ENCODE data around the gene PTPRN2. TPM values are rescaled to one million over a fixed set of nuclear protein-coding genes. Genes with fewer than 3 reads are reported as not detected.

Gene PTPRN2
- total and polyA plus RNA-seq, 2 donors (not counting 1 experiment from before 2014, with no cell fraction given) = 0.54 to 1.2 TPM

DNA sequence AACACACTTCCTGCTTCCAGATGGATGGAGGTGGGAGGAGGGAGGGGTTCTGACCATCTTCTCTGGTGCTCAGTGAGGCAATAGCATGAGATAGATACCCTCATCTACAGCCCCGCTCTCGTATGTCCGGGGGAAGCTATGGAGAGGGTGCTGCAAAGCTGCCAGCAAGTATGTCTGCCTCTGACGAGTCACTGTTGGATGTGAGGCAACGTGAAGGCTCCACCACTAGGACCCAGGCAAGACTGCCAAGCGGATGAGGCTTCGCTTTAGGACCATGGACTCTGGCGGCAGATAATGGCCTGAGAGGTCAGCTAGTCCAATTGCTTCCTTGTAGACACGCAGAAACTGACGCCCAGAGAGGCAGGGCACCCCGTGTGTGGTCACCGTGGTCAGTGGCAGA lies 601.6 kb downstream of the PTPRN2 start:
- Histone ChIP-seq H2AFZ (ENCODE audit: low read length) (no peak overlapping the region), H3K4me1 (ENCODE audit: control insufficient read depth, extremely low read depth, insufficient read depth, low read length) (no peaks in the 10 kb centered on the region), H3K79me2 (ENCODE audit: control insufficient read depth, insufficient read depth, low read length) (no peaks in the 10 kb centered on the region), H3K4me2 (ENCODE audit: extremely low read depth, insufficient read depth, low read length) (no peak overlapping the region), H3K9ac (ENCODE audit: insufficient read depth, low read length) (no peak overlapping the region), H3K27me3 (ENCODE audit: control insufficient read depth, insufficient read depth, low read length) (no peaks in the 10 kb centered on the region), H3K4me3 (replicated peaks in 1 of 4; ENCODE audit: control extremely low read depth in 1 of 4, insufficient read depth in 1 of 4, low read depth in 3 of 4, low read length in 4 of 4) (no peak overlapping the region), H4K20me1 (ENCODE audit: control insufficient read depth, extremely low read depth, insufficient read depth, low read length) (no peaks in the 10 kb centered on the region), H3K27ac (ENCODE audit: insufficient read depth, low read length) (no peak overlapping the region), H3K36me3 (ENCODE audit: control insufficient read depth, insufficient read depth, low read length) (no peaks in the 10 kb centered on the region), H3K9me3 (ENCODE audit: control insufficient read depth, insufficient read depth, low read depth, low read length) (no peaks in the 10 kb centered on the region)
- TF ChIP-seq, protein P1, sequence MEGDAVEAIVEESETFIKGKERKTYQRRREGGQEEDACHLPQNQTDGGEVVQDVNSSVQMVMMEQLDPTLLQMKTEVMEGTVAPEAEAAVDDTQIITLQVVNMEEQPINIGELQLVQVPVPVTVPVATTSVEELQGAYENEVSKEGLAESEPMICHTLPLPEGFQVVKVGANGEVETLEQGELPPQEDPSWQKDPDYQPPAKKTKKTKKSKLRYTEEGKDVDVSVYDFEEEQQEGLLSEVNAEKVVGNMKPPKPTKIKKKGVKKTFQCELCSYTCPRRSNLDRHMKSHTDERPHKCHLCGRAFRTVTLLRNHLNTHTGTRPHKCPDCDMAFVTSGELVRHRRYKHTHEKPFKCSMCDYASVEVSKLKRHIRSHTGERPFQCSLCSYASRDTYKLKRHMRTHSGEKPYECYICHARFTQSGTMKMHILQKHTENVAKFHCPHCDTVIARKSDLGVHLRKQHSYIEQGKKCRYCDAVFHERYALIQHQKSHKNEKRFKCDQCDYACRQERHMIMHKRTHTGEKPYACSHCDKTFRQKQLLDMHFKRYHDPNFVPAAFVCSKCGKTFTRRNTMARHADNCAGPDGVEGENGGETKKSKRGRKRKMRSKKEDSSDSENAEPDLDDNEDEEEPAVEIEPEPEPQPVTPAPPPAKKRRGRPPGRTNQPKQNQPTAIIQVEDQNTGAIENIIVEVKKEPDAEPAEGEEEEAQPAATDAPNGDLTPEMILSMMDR (conservative IDR thresholded peaks at IDR 0.05 in 1 of 2, IDR thresholded peaks at IDR 0.05 in 1 of 2; ENCODE audit: low read depth in 1 of 2, low read length in 2 of 2) = no peak
- no peak for TF ChIP-seq EZH2 (IDR thresholded peaks at IDR 0.05; ENCODE audit: low read length, missing control alignments)
- DNase-seq (ENCODE audit: low read depth in 2 of 2) = no peak

DNA sequence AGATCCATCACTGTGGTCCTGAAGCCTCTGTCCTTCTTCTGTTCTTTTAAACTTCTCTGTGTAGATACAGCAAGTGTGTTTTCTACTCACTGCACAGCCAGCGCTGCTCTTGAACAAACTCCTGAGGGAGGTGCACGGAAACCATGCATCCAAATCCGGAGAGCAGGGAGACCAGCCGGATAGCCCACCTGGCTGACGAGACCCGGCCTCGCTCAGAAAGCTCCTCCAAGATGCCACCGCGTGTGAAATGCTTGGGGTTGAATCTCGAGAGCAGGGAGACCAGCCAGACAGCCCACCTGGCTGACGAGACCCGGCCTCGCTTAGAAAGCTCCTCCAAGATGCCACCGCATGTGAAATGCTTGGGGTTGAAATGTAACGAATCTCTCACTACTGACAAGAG lies 602.0 kb downstream of the PTPRN2 start:
- Histone ChIP-seq H3K36me3 (ENCODE audit: control insufficient read depth, insufficient read depth, low read length) (no peaks in the 10 kb centered on the region), H3K9ac (ENCODE audit: insufficient read depth, low read length) (no peak overlapping the region), H3K4me2 (ENCODE audit: extremely low read depth, insufficient read depth, low read length) (no peak overlapping the region), H3K27ac (ENCODE audit: insufficient read depth, low read length) (no peak overlapping the region), H4K20me1 (ENCODE audit: control insufficient read depth, extremely low read depth, insufficient read depth, low read length) (no peaks in the 10 kb centered on the region), H3K4me3 (replicated peaks in 1 of 4; ENCODE audit: control extremely low read depth in 1 of 4, insufficient read depth in 1 of 4, low read depth in 3 of 4, low read length in 4 of 4) (no peak overlapping the region), H3K27me3 (ENCODE audit: control insufficient read depth, insufficient read depth, low read length) (no peaks in the 10 kb centered on the region), H3K4me1 (ENCODE audit: control insufficient read depth, extremely low read depth, insufficient read depth, low read length) (no peaks in the 10 kb centered on the region), H3K9me3 (ENCODE audit: control insufficient read depth, insufficient read depth, low read depth, low read length) (no peaks in the 10 kb centered on the region), H2AFZ (ENCODE audit: low read length) (no peak overlapping the region), H3K79me2 (ENCODE audit: control insufficient read depth, insufficient read depth, low read length) (no peaks in the 10 kb centered on the region)
- no peak for TF ChIP-seq EZH2 (IDR thresholded peaks at IDR 0.05; ENCODE audit: low read length, missing control alignments)
- TF ChIP-seq, protein P1 (conservative IDR thresholded peaks at IDR 0.05 in 1 of 2, IDR thresholded peaks at IDR 0.05 in 1 of 2; ENCODE audit: low read depth in 1 of 2, low read length in 2 of 2) = no peak
- no peak for DNase-seq (ENCODE audit: low read depth in 2 of 2)

DNA sequence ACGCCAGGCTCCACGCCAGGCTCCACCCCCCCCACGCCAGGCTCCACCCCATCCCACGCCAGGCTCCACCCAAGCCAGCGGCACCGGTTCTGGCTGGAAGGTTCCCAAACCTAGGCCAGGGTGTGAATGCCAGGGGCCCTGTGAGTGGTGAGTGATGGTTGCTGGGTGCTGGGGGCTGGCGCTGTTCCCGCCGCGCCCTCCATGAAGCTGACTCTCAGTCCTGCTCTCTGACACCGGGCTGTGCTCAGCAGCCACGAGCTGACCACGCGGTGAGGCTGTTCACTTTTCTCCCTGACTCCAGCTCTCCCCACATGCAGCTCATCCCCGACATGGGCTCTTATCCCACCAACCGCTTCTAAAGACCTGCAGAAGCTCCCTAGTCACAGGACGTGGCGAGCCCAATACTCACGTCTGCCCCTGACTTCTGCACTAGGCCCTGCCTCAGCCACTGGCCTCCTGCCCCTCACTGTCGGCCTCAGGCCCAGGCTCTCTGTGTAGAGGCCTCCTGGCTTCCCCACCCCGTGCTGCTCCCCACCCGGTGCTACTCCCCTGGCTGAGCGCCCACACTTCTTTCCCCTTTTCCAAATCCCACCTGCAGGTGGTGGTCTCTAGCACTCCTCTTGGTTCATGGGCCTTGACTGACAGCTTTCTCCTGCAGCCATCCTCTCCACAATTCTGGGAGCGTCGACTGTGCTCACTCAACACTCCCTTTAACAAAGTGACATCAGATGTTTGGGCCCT lies 603.0 kb downstream of the PTPRN2 start:
- Histone ChIP-seq H3K27ac (ENCODE audit: insufficient read depth, low read length) (no peak overlapping the region), H3K4me1 (ENCODE audit: control insufficient read depth, extremely low read depth, insufficient read depth, low read length) (no peaks in the 10 kb centered on the region), H4K20me1 (ENCODE audit: control insufficient read depth, extremely low read depth, insufficient read depth, low read length) (no peaks in the 10 kb centered on the region), H3K9me3 (ENCODE audit: control insufficient read depth, insufficient read depth, low read depth, low read length) (no peaks in the 10 kb centered on the region), H3K9ac (ENCODE audit: insufficient read depth, low read length) (no peak overlapping the region), H3K36me3 (ENCODE audit: control insufficient read depth, insufficient read depth, low read length) (no peaks in the 10 kb centered on the region), H2AFZ (ENCODE audit: low read length) (no peak overlapping the region), H3K79me2 (ENCODE audit: control insufficient read depth, insufficient read depth, low read length) (no peaks in the 10 kb centered on the region), H3K4me3 (replicated peaks in 1 of 4; ENCODE audit: control extremely low read depth in 1 of 4, insufficient read depth in 1 of 4, low read depth in 3 of 4, low read length in 4 of 4) (no peak overlapping the region), H3K4me2 (ENCODE audit: extremely low read depth, insufficient read depth, low read length) (no peak overlapping the region), H3K27me3 (ENCODE audit: control insufficient read depth, insufficient read depth, low read length) (no peaks in the 10 kb centered on the region)
- no peak for DNase-seq (ENCODE audit: low read depth in 2 of 2)
- TF ChIP-seq, protein P1 (conservative IDR thresholded peaks at IDR 0.05 in 1 of 2, IDR thresholded peaks at IDR 0.05 in 1 of 2; ENCODE audit: low read depth in 1 of 2, low read length in 2 of 2) = no peak
- no peak for TF ChIP-seq EZH2 (IDR thresholded peaks at IDR 0.05; ENCODE audit: low read length, missing control alignments)

Data from fibroblast of lung (primary cell).